GM18507 (cell line): ENCODE measurements around the gene AP5B1.

Source experiments
- DNase-seq: peaks from one replicate; pipeline ENCODE4 v3.0.0; 2011; ENCODE audit warnings: low read depth; ENCODE audit not compliant: insufficient read length; ENCODE audit errors: extremely low spot score
- FAIRE-seq: peaks from 2 replicates; lab custom pipeline; 2011; peaks lifted over from hg19 to GRCh38; lab: Jason Lieb, UNC

The AP5B1 gene

GRCh38 chr11:65727865-65728264, 52.9 kb downstream of the AP5B1 start:
- DNase-seq (no peak), FAIRE-seq (no peak)

GRCh38 chr11:65726660-65727059, 54.1 kb downstream of the AP5B1 start:
- DNase-seq = no peak
- FAIRE-seq = no peak
